ENCODE results near the gene PRKG2. TPM values are rescaled to one million over a fixed set of nuclear protein-coding genes. Genes with fewer than 3 reads are reported as not detected.

Gene PRKG2
- total and polyA plus RNA-seq, 7 donors = 0.01 to 0.28 TPM; not detected in 5

- Histone ChIP-seq H3K36me3 (ENCODE audit: insufficient read depth in 1 of 2, low read depth in 1 of 2) (no peaks in the 10 kb centered on the region), H3K9me3 (no peaks in the 10 kb centered on the region), H3K4me1 (no peaks in the 10 kb centered on the region), H3K27ac (no peak overlapping the region), H3K4me3 (no peak overlapping the region), H3K27me3 (ENCODE audit: insufficient read depth in 3 of 3, low read length in 2 of 3) (no peaks in the 10 kb centered on the region)
- DNase-seq (no peak), ATAC-seq (no peak)
- TF ChIP-seq CTCF (IDR thresholded peaks at IDR 0.05) = no peak
- intact Hi-C loops (cut with DNase I) = no loop called here
- 78 to 82% (median 80%) methylated on average over 6 of the region's 6 CpGs for whole genome bisulfite sequencing, 3 donors
Observed at GRCh38 chr4:81060587-81061343, 154.3 kb downstream of the PRKG2 start.

GRCh38 chr4:81058621-81059020 is 156.4 kb downstream of the PRKG2 start:
- Histone ChIP-seq H3K4me1 (no peaks in the 10 kb centered on the region), H3K27ac (no peak overlapping the region), H3K9me3 (no peaks in the 10 kb centered on the region), H3K4me3 (no peak overlapping the region), H3K27me3 (ENCODE audit: insufficient read depth in 3 of 3, low read length in 2 of 3) (no peaks in the 10 kb centered on the region), H3K36me3 (ENCODE audit: insufficient read depth in 1 of 2, low read depth in 1 of 2) (no peaks in the 10 kb centered on the region)
- intact Hi-C loops (cut with DNase I) = no loop called here
- ATAC-seq (no peak), DNase-seq (no peak)
- WGBS, 3 donors = 68 to 70% (median 68%) methylated on average over 1 of the region's 1 CpG
- TF ChIP-seq CTCF (IDR thresholded peaks at IDR 0.05) = no peak

- no peaks in the 10 kb centered on the region for H3K4me1 ChIP-seq
- TF ChIP-seq CTCF (IDR thresholded peaks at IDR 0.05) = peak; percentile 60
- no peak overlapping the region for H3K4me3 ChIP-seq
- no peaks in the 10 kb centered on the region for H3K9me3 ChIP-seq
- H3K27me3 ChIP-seq (ENCODE audit: insufficient read depth in 3 of 3, low read length in 2 of 3) = no peaks in the 10 kb centered on the region
- ATAC-seq = peak in 2 of 4 donors; percentile 65 to 71
- intact Hi-C loops (cut with DNase I) = loop anchor here in 1 of 2 donors (5.0 kb wide), 1 partner anchor 685 kb away; no protein-coding TSS in a partner anchor
- WGBS, 3 donors = 57 to 67% (median 65%) methylated on average over 7 of the region's 7 CpGs
- DNase-seq = peak; percentile 33 to 49
- H3K36me3 ChIP-seq (ENCODE audit: insufficient read depth in 1 of 2, low read depth in 1 of 2) = no peaks in the 10 kb centered on the region
- H3K27ac ChIP-seq = no peak overlapping the region
Observed at GRCh38 chr4:81052119-81053068, 162.6 kb downstream of the PRKG2 start.

GRCh38 chr4:81049907-81050306 is 165.1 kb downstream of the PRKG2 start:
- ATAC-seq (no peak), DNase-seq (no peak)
- Histone ChIP-seq H3K36me3 (ENCODE audit: insufficient read depth in 1 of 2, low read depth in 1 of 2) (no peaks in the 10 kb centered on the region), H3K9me3 (no peaks in the 10 kb centered on the region), H3K27ac (no peak overlapping the region), H3K27me3 (ENCODE audit: insufficient read depth in 3 of 3, low read length in 2 of 3) (peaks cover 0 to 2% (median 0%) of the 10 kb centered on the region in 3 donors), H3K4me3 (no peak overlapping the region), H3K4me1 (no peaks in the 10 kb centered on the region)
- intact Hi-C loops (cut with DNase I) = loop anchor here (5.0 to 10.0 kb wide), 2 partner anchors 683 to 685 kb away; no protein-coding TSS in a partner anchor
- TF ChIP-seq CTCF (IDR thresholded peaks at IDR 0.05) = no peak
- 20 to 30% (median 27%) methylated on average over 3 of the region's 3 CpGs for WGBS, 3 donors
